SH-SY5Y (cell line): ENCODE data around the gene EEFSEC.

ENCODE experiments used
- GATA2 ChIP-seq: IDR thresholded peaks from 2 replicates; pipeline ENCODE4 v1.6.1; 2011; ENCODE audit warnings: mild to moderate bottlenecking, low read depth, low read length
- GATA3 ChIP-seq: IDR thresholded peaks from 2 replicates; pipeline ENCODE4 v1.6.1; 2011; ENCODE audit warnings: low read depth, mild to moderate bottlenecking, low read length, moderate library complexity

GRCh38 chr3:128445357-128445756, 292.1 kb downstream of the EEFSEC start:
- no peak for TF ChIP-seq GATA2
- TF ChIP-seq GATA3: no peak
